Thyroid gland (tissue), 4 donors: ENCODE results near the gene PPIP5K1.

ENCODE experiments used
- CTCF ChIP-seq, 6 experiments: fragments of 200-600 bp in 3 of 6; fragments of 450-650 bp in 3 of 6; sonication (generic) in 3 of 6; IDR thresholded peaks; one replicate each; pipeline ENCODE4 v1.5.1; 2016 to 2019; ENCODE audit warnings: antibody characterized with exemption in 6 of 6, mild to moderate bottlenecking in 2 of 6, inconsistent platforms in 1 of 6, moderate library complexity in 1 of 6
- POLR2A ChIP-seq, 2 donors: fragments of 450-650 bp; IDR thresholded peaks; one replicate each; pipeline ENCODE4 v1.6.1; 2017; ENCODE audit warnings: antibody characterized with exemption in 2 of 2, mild to moderate bottlenecking in 2 of 2, moderate library complexity in 1 of 2

- TF ChIP-seq CTCF (IDR thresholded peaks at IDR 0.05) (no peak), POLR2A (IDR thresholded peaks at IDR 0.05) (no peak)
Measured at GRCh38 chr15:43505738-43506137, 84.3 kb downstream of the PPIP5K1 start.
